GM19452 (cell line): ENCODE measurements around the gene LGALS12.
"Not testable (repeated sequence)": the region's sequence is repeated elsewhere in the genome, so short reads cannot be mapped to it uniquely, and the experiment has no call there.

Experiments
- ATAC-seq: cut with Tn5 transposase; IDR thresholded peaks from one replicate; pipeline ENCODE4 v1.9.1; 2021; ENCODE audit not compliant: unreplicated experiment

LGALS12 gene

GRCh38 chr11:63504933-63505586 lies 824 bp upstream of the LGALS12 start:
- ATAC-seq = no peak

DNA sequence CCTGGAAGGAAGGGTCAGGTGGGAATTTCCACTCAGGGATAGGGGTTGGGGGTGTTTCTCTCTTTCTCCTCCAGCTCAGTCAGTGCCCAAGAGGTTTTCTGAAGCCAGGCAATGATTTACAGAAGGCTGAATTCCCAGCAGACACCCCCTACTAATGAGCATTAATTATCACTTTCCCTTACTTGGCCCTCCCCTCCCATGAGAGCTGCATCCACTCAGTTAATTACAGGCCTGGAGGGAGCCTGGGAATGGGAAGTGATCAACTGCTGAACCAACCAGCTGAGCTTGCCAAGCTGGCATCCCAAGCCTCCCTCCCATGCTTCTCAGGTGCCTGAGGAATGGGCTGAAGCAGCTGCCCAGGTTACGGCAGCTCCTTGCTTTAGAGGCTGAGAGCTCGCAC lies 992 bp downstream of the LGALS12 start:
- no peak for ATAC-seq

DNA sequence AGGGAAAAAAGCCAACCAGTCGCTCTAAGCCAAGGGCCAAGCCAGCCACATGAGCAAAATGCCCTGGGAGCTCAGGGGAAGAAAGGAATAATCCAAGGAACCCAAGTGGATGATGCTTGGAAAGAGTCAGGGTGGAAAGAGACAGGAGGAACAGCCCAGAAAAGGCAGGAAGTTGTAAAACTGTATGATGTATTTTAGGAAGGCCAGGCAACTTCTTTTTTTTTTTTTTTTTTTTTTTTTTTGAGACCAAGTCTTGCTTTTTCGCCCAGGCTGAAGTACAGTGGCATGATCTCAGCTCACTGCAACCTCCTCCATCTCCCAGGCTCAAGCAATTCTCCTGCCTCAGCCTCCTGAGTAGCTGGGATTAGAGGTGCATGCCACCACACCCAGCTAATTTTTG lies 1.6 kb downstream of the LGALS12 start:
- ATAC-seq = no peak

GRCh38 chr11:63508009-63508408 lies 2.1 kb downstream of the LGALS12 start:
- no peak for ATAC-seq

DNA sequence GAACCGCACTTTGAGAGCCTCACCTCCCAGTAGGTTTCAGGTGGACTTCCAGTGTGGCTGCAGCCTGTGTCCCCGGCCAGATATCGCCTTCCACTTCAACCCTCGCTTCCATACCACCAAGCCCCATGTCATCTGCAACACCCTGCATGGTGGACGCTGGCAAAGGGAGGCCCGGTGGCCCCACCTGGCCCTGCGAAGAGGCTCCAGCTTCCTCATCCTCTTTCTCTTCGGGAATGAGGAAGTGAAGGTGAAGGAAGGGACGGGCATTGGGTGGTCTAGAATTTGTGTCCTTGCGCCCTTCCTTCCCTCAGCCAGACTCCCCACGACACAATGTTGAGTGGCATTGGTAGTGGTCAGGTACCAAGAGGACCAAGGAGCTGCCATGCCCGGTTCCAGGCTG lies 2.9 kb downstream of the LGALS12 start:
- no peak for ATAC-seq

GRCh38 chr11:63510360-63511047 lies 4.6 kb downstream of the LGALS12 start:
- no peak for ATAC-seq

DNA sequence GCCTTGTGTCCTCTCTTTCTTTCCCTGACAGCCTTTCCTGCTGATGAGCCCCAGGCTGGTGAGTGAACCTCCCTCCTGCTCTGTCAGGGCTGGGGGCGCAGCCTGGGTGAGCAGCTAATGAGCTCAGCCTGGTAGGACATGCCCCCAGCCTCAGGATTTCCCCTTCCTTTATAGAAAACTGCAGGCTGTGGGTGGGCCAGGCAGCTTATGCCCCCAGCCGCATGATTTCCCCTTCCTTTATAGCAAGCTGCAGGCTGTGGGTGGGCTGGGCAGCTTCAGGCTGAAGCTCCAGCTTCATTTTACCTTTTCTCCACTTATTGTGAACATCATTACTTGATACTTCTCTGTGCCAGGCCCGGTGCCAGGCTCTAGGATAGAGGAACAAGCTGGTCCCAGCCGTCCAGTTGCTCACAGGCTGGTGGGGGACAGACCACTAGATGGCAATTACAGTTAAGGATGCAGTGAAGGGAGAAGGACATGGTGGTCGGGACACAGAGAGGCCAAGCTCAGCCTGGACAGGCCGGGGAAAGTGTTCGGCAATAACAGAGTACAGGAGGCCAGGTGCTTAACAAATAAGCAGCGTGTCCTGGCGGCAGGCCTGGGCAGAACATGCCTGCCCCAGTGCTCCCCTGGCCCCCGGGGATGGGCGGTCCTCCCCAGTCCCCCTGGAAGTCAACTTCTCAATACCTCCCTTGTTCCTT lies 5.3 kb downstream of the LGALS12 start:
- no peak for ATAC-seq

- ATAC-seq = no peak
These were observed 6.9 kb downstream of the LGALS12 start for GRCh38 chr11:63512816-63513215.

GRCh38 chr11:63516109-63516508 lies 10.2 kb downstream of the LGALS12 start:
- ATAC-seq = no peak

GRCh38 chr11:63517156-63517555 lies 11.3 kb downstream of the LGALS12 start:
- no peak for ATAC-seq

- ATAC-seq = no peak
These were observed 12.7 kb downstream of the LGALS12 start for GRCh38 chr11:63518548-63518947.

DNA sequence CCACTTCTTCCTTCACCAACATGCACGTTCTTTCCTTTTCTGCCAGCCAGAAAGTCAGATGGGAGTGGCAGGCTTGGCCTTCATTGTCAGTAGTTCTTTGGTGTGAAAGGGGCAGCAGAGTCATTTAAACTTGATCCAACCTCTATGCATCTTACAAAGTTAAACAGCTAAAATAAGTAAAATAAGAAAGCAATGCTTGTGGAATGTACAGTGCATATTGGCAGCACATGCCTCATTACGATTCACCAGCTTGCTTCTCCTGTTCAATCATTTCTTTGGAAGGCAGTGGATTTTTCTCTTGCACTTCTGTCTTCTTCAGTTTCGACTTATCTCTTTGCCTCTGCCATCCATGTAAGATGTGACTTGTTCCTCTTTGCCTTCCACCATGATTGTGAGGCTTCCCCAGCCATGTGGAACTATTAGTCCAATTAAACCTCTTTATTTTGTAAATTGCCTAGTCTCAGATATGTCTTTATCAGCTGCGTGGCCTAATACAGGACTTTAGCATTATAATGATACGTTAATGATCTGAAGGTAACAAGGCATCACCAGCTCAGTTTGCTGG lies 14.8 kb downstream of the LGALS12 start:
- ATAC-seq = no peak

DNA sequence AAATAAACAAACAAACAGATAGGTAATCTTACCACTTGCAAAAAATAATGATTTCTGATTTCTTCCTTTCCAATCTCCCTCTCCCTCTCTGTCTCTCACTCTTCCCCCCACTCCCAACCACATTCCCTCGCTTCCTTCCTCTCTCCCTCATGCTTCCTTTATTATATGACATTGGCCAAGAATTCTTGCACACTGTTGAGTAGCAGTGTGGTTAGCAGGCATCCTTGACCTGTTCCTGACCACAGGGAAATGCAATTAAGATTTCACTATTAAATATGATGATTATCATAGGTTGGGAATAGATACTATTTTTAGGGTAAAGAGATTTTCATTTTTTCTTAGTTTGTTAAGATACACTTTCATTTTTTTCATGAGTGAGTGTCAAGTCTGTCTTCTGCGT lies 16.0 kb downstream of the LGALS12 start:
- no peak for ATAC-seq

DNA sequence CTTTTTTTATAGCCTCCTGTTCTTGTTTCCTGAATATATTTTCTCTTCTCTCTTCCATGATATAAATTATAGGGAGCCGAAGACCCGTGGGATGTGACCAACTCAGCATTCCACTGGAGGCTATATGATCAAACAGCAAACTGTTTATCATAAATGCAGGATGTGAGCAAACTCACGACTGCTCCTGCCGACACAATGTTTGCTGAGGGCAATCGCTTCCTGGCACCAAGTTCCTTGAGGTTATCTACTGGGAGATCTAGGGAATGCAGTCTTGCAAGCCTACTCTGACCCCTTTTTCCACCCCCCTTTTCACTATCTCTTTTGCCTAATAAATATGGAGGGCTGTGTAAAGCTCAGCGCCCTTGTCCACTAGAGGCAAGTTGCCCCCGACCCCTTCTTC lies 17.3 kb downstream of the LGALS12 start:
- no peak for ATAC-seq

DNA sequence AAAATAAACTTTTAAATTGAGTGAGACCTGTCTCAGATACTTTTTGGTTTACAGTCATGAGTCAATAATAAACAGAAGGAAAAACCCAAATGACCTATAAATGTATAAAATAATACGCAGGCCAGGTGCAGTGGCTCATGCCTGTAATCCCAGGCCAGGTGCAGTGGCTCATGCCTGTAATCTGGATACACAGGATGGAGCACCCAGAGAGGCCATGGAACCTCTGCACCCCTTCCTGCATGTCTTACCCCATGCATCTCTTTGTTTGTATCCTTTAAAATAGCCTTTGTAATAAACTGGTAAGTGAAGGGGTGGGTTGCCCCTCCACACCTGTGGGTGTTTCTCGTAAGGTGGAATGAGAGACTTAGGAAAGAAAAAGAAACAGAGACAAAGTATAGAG lies 21.8 kb downstream of the LGALS12 start:
- no peak for ATAC-seq

- ATAC-seq = not testable (repeated sequence)
These were observed 22.3 kb downstream of the LGALS12 start for GRCh38 chr11:63528156-63528555.

DNA sequence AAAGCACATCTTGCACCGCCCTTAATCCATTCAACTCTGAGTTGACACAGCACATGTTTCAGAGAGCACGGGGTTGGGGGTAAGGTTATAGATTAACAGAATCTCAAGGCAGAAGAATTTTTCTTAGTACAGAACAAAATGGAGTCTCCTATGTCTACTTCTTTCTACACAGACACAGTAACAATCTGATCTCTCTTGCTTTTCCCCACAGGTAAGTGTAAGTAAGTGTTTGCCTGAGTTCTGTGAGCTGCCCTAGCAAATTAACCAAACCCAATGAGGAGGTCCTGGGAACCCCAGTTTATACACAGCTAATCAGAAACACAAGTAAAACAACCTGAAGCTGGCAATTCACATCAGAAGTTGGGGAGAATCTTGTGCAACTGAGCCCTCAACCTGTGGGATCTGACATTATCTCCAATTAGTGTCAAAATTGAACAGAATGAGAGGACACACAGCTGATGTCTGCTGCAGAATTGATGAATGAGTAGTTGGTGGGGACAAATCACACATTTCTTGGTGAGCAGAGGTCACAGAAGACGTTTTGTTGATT lies 22.9 kb downstream of the LGALS12 start:
- ATAC-seq = not testable (repeated sequence)

DNA sequence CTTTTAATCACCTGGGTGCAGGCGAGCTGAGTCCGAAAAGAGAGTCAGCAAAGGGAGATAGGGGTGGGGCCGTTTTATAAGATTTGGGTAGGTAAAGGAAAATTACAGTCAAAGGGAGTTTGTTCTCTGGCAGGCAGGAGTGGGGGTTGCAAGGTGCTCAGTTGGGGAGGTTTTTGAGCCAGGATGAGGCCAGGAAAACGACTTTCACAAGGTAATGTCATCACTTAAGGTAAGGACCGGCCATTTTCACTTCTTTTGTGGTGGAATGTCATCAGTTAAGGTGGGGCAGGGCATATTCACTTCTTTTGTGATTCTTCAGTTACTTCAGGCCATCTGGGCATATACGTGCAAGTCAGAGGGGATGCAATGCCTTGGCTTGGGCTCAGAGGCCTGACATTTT lies 23.5 kb downstream of the LGALS12 start:
- not testable (repeated sequence) for ATAC-seq

- no peak for ATAC-seq
These were observed 24.1 kb downstream of the LGALS12 start for GRCh38 chr11:63530021-63530420.

- peak; percentile 80 for ATAC-seq
These were observed 25.3 kb downstream of the LGALS12 start for GRCh38 chr11:63531074-63531792.

DNA sequence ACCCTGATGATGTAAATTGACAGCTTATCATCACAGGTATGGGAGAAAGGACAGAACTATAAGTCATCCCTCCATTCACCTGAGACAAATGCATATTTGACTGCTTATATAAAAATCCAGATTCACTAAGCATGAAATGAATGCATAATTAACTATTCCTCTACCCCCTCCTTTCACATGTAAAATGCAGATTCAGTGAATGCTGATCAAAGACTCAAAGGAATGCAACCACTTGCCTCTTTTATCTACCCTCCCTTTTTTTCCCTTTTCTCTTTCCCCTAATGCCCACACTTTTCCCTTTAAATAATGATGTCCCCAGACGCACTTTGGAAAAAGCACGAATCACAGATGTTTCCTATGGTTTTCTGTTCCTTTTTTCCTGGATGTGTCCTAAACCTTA lies 26.2 kb downstream of the LGALS12 start:
- ATAC-seq = no peak
